HG02623 (cell line): ENCODE results near the gene TAGLN2.

Experiments used
- ATAC-seq: cut with Tn5 transposase; IDR thresholded peaks from one replicate; pipeline ENCODE4 v1.9.1; 2021; ENCODE audit warnings: moderate library complexity; ENCODE audit not compliant: unreplicated experiment

The TAGLN2 gene

DNA sequence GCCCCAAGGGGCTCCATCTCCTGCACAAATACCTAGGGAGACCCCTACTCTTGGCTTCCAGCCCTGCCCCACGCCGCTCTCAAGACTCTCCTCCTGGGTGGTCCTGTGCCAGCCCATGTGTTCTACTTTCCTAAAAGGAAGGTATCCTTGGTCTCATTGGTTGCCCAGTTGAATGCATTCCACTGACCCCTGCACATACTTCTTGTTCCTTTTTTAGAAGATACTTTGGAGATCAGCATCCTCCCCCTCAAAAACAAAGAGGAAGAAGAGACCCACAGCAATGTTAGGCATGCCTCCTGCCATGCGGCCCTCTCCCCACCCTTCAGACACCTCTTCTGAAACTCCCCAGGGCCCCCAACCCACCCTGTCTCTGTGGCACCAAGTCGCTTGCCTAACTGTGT lies 24.7 kb upstream of the TAGLN2 start:
- ATAC-seq, result no peak

DNA sequence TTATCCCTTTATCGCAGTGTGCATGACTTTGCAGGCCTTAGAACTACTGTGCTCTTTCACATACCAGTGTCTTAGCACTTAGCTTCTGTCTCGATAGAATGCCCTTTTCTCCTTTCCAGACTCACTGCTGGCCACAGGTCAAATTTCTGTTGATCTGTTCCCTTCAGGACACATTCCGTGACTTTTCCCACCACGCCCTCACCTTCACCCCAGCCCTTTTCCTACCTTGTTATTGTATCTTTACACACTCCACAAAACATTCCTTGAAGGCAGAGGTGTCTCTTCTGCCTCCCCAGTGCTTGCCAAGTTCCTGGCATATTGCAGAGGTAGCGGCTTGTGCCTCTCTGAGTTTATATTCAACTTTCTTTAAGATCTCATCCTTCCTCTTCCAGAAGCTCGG lies 23.8 kb upstream of the TAGLN2 start:
- no peak for ATAC-seq

DNA sequence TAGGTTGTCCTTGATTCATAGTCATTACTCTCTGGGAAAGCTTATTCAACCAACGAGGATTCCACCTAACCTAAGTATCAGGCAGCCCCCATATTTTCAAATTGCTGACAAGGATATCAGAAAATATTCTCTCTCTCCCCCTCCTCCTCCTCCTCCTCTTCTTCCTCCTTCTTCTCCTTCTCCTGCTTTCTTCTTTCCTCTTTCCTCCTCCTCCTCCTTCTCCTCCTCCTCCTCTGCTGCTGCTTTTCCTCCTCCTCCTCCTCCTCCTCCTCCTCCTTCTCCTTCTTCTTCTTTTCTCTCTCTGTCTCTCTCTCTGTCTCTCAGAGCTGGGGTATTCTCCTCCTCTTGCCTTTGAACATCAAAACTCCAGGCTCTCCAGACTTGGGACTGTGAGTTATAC lies 22.6 kb upstream of the TAGLN2 start:
- ATAC-seq, result no peak

DNA sequence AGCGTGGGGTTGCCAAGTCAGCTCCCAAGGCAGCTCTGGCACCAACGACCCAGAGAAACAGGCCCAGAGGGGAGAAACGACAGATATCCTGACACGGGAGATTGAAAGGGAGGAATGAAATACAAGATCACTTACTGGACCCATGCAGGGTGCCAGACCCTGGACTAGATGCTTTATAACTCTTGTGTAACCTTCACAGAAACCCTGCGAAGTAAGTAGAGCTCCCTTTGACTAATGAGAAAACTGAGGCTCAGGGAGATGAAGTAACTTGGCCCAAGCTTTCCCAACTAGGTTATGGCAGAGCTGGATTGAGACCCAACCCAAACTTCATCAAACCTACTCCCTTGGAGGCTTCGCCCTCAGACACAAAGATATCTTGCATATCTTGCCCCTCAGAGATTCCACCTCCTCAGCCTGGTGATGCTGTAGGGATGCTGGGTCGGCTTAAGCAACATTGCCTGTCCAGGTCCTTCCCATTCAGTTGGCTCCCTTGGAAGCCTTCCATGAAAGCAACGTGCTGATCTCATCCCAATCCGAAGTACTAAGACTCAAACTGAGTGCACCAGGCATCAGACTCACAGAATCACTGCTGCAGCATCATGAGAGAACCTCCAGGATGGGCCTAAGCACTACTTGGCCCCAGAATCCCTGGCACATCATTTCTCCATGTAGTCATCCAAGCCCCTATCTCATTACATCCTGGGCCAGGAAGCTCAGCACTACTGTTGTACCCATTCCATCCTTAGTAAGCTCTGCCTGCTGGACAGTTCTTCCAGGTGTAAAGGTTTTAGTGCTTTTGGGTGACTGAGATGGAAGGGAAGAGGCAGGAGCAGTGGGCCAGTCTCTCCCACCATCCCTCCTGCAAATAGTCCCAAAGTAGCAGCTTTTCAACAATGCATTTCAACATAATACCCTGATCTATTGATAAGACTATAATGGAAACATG lies 21.2 kb upstream of the TAGLN2 start:
- no peak for ATAC-seq

DNA sequence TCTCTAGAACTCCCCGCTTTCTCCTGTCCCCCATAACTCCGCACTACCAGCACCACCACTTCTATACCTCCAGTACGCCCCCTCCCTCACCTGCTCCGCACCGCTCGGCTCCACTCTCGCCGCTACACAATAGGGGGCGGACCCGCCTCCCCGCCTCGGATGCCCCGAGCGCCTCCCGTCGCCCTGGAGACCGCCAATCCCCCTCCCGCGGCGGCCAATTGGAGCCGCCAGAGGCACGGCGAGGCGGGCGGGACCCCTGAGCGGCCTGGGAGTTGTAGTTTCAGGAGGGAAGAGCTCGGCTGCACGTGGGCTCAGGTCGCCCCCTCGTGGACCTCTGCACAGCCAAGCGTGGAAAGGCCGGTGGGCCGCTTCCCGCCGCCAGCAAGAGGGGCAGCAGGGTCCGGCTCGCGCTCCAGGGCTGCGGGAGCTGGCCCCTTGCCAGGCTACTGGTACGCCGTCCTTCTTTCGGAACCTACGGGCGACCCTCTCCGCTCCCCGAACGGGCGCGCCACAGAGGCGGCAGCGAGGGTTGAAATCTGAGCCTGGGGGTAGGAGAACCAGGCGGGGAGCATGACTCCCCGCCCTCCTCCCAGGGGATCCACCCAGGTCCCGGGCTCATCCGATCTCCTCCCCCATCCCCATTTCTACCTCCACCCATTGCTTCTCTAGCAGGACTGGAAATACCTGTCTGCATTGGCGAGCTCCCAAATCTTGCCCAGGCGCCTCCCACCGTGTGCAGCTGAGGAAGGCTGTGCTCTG lies 20.4 kb upstream of the TAGLN2 start, which contains the start of gene IGSF9:
Gene IGSF9 (minus strand): TSS at position 131 of the 759 bp plus-strand sequence. CDS start 2,159 bp downstream, outside the sequence.
- ATAC-seq, result no peak

DNA sequence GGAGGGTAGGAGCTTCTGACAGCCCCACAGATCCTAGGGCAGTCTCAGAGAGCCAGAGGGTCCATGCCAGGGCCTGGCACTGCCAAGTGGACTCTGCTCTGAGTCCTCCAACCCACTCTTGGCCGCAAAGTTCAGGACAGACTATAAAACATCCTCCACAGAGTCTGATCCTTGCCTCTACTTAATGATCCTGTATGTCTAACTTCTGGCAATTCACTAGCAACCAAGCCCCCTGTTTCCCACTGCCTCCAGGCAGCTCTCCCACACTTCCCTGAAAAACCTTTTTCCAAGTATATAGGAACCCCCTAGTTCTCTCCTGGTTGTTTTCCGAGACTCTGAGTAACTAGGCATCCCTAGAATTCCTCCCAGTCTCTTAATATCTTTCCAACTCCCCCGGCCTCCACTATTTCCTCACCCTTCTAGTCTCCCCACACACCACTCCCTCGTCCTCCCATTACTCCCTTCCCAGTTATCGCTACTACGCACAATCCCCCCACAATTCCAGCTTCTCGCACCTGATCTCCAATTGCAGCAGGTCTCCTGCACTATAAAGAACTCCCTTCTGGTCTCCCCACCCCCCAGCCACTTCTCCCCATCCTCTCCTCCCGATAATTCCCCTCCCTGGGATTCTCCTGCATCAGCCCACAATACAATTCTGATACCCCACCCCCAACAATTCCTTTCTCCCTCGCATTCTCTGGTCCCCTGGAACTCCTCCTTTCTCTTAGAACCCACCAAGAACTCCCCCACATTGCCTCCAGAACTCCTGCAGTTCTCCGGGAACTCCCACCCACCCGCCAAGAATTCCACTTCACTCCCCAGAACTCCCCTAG lies 19.5 kb upstream of the TAGLN2 start:
- ATAC-seq, result no peak

DNA sequence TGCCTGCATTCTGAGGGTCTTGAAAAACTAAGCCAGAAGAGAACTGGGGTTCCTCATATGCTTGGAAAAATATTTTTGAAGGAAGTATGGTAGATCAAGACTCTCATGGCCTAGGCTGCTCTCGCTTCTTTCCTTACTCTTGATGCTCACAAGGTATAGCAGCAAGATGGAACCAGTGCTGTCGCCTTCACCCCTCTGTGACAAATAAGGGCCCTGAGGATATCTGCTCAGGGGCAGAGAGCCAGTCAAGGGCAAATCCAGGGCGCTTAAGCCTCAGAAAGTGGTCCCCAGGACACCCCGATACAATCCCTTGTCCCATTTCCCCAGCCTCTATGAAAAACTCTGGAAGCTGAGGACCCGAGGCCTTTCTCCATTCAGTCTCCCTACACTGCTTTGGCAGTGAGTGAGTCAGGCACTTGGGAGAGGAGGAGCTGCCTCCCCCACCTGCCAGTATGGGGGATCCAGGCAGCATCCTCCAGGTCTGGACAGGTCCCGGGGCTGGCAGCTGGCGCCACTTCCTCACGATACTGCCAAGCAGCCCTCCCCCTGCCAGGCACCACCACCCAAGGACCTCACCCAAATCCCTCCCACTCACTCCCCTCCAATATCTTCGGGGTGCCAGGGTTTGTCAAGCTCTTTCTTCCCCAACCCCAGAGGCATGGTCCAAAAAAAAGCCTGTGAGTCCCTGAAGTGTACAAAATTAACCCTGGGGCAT lies 18.8 kb upstream of the TAGLN2 start:
- no peak for ATAC-seq

DNA sequence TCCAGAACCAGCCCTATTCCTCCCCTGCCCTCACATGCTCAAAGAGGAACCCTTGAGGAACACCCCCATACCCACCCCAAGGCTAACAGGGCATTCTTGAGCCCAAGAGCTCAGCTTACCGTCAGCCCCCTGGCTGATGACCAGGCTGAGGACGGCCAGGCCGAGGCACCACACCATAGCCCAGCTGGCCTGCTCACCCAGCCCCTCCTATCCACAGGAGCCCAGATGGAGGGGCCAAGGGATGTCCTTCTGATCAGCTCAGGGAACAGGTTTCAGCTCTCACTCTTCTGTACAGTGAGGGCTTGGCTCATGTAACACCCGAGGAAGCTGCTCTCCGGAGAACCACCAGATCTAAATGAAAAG lies 18.0 kb upstream of the TAGLN2 start:
- ATAC-seq, result no peak

DNA sequence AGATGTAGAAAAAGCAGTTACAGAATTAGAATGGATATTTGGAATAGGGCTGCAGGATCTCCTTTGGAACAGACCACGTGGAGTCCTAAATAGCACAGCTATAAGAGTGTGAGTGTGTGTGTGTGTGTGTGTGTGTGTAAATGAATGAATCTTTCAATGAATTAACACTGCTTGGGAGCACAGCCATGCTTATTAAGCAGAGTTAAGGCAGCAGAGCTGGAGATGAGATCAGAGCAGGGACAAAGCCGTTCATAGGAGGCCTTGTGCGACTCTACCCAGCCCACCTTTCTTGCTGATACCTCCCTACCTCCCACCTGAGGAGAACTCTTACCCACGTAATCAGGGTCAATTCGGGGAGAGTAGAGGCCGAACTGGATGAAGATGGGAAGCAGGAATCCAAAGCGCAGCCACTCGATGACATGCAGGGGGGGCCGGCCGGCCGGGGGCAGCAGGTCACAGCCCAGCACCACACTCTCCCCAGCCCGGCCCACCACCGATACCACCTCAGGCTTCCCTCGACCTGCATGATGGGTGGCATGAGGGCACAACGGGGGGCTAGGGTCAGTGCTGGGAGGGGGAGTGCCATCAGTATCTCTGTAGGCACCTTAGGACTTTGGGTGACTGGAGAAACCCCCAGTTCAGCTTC lies 17.4 kb upstream of the TAGLN2 start:
- ATAC-seq, result no peak

DNA sequence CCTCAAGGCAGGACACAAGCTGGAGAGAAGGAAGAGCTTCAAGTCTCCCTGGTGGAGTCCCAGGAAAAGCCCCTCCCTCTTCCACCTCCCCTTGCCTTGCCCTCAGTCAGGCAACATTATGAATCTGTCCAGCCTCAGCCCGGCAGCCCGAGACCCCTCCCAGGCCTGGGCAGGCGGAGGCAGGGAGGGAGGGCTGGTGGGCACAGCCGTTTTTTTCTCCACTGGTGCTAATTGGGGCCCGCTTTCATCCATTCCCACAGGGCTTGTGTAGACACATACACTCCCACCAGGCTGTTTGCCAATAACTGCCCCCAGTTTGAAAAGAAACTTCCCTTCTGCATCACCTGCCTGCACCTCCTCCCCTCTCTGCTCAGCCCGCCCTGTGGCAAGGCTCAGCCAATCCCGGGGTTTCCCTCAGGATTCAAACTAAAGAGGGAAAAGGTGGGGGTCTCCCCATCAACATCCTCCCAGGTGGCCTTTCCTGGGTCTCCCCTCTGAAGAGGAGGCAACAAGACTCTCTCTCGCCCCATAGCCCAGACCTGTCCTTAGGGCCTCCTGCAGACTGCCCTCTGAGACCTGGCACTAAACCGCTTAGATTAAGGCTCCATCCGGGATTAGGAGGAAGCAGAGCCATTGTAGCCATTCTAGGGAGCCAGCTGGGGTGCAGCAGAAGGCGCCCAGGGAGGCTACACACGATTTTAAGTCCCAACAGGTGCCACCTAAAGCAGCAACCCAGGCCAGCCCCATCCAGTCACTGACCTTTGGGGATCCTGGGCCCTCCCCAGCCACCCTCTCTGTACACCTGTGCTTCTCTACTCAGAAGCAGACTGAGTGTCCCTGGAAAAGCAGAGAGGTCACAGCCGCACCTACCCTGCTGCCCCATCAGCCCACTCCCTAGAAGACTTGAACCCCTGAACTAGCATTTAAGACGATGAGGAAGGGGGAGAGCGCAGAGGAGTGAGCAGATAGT lies 16.6 kb upstream of the TAGLN2 start:
- ATAC-seq, result no peak

DNA sequence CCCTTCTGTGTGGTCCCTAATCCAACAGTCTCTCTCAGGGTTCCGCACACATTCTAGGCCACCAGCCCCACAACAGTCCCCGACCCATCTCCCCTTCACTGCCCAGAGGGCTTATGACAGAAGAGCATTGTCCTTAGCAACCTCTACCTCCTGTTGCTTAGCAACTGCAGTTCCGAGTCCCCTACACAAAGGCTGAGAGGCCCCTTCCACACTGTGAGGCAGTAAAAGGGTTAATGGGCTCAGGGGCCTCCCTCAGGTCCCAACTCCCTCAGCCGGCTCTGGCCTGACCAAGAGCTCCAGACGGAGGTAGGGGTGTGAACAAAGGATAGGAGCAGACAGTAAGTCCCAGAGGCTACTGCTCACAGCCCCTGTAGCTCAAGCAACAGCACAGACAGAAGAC lies 15.8 kb upstream of the TAGLN2 start:
- no peak for ATAC-seq

DNA sequence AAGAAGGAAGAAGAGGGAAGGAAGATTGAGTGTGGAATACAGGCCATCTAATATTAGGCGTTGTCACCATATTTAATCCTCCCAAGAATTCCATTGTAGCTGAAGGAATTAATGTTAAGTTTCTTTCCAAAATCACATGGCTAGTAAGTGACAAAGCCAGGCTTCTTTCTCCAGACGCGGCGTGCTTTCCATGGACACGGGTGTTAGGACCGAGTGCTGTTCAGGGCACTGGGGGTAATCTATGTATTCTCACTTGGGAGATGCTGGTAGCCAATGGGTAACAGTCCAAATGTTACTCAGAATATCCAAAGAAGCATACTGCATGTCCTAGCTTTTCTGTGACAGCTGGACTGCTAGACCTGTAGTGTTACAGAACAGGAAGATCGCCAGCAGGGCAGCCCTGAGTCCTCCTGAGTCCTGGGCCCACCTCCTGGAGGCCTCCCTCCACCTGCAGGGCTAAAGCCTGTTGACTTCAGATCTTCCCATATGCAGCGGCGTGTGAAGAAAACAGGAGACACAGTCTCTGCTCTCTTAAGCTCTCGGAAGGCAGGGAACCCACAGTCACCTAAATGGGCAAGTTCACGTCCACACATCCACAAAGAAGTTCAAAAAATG lies 14.8 kb upstream of the TAGLN2 start:
- ATAC-seq, result no peak

DNA sequence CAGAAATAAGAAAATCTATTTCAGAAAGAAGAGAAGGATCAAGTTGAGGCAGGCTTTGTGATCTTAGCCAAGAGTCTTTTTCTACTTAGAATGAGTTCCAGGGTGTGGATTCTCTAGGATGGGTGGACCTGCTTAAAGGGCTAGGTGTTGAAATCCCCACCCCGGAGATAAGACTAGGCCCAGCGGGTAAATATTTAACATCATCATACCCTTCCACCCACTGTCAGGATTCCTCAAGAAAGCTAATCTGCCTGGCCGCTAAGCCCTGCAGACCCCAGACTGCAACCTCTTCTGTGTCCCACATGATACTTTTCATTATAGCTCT lies 14.3 kb upstream of the TAGLN2 start:
- ATAC-seq, result no peak

DNA sequence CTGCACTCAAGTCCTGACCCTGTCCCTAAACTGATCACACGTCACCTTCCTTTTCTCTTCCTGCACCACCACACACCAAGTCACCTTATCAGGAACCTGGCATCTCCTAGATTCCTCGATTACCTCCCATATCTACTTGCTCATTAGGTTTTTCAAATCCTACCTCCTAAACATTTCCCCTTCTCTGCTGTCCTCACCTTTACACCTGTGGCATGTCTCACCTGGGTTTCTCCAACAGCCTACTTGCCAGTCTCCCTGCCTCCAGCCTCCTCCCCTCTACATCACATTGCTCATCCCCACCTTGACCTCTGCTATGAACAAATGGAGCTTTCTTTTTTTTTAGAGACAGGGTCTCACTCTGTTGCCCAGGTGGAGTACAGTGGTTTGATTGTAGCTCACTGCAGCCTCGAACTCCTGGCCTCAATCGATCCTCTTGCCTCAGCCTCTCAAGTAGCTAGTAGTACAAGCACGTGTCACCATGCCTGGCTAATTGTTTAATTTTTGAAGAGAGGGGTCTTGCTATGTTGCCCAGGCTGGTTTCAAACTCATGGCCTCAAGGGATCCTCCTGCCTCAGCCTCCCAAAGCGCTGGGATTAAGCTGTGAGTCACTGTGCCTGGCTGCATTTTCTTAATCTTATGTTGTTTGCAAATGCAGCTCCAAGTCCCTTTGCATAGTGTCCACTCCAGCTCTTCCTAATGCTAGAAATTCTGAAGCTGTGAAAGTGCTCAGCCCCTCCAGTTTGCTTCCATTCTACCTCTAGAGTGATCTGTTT lies 13.8 kb upstream of the TAGLN2 start:
- ATAC-seq, result no peak

DNA sequence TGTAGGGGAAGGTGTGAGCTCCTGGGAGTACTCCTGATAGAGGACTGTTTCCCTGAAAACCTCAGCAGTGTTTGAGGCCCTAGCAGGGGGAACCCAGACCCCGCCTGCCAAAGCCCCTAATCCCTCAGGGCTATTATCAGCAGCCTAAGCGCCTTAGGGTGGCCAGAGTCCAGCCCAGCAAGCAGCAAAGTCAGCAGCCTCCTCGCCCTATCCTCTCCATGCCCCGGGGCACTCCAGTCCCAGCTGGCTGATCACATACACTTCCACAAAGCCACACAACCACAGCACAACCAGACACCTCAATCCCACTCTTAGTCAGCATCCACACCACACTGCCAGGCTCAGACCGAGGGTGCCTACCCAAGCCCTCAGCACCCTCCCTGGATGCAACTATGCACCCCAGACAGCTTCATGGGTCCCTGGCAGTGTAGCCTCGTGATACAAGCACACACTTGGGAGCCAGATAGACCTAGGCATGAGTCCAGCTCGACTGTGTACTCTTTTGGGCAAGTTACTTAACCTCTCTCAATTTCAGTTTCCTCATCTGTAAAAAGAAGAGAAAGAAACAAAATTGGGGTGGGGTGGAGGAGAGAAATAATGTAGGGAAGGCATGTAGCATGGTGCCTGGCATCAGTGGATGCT lies 13.0 kb upstream of the TAGLN2 start:
- no peak for ATAC-seq

DNA sequence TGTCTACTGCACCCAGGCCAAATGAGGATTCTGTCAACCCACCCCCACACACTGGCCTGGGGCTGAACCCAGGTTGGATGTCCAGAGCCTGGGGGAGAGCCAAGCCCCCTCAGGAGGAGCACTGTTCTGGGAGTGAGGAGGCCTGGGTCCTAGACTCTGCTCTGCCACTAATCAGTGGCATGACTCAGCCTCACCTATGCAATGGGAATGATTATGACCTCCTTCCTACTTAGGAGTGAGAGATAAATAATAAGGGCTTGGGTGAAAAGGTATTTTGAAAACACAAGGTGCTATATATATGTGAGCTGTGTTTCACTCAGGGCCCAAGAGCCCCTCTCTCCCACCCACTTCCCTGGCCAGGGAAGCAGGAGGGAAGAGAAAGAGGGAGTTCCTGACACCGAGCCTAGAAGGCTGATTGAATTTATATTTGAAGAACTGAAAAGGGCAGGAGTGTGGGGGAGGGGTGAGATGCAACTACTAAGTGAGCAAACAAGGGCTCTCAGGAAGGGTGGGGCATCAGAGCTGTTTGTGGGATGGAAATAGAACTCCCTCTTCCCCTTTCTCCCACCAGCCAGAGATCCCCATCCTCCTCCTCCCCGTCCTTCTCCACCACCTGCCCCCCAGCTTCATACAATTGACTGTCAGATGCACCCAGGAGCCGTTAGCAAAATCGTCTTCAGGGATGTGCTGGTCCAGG lies 11.9 kb upstream of the TAGLN2 start:
- no peak for ATAC-seq
